A549 treated with RU486 at 1 μM for 4 hours (cell line): ENCODE results near the gene RINL. TPM values are rescaled to one million over a fixed set of nuclear protein-coding genes. Genes with fewer than 3 reads are reported as not detected.

Experiments
- total RNA-seq: library from RNA; stranded (reverse); fragments of 200-300 nt; extraction: Qiagen RNA extraction; gene quantifications from 5 replicates; pipeline ENCODE4 v1.2.3, GENCODE V29; 2022; ENCODE audit warnings: low read depth

RINL gene, protein sequence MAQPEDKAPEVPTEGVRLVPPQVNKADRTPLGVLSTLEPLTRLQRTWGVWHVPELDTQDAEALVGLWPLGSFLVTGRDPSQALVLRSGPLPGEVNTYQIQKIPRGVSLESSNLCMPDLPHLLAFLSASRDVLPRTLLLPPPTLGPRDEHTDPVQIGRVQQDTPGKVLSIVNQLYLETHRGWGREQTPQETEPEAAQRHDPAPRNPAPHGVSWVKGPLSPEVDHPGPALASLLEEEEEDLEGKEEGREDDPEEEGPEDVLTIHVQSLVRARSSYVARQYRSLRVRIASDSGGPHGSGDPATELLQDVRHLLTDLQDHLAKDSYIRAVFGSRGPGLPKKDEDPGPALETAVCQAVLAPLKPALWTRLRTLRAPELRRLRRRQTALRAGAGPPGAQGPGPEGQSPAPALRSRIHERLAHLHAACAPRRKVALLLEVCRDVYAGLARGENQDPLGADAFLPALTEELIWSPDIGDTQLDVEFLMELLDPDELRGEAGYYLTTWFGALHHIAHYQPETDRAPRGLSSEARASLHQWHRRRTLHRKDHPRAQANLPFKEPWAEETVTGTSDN
- 1.8 to 4.3 TPM (median 2.4 TPM) in 5 replicates for total RNA-seq

DNA sequence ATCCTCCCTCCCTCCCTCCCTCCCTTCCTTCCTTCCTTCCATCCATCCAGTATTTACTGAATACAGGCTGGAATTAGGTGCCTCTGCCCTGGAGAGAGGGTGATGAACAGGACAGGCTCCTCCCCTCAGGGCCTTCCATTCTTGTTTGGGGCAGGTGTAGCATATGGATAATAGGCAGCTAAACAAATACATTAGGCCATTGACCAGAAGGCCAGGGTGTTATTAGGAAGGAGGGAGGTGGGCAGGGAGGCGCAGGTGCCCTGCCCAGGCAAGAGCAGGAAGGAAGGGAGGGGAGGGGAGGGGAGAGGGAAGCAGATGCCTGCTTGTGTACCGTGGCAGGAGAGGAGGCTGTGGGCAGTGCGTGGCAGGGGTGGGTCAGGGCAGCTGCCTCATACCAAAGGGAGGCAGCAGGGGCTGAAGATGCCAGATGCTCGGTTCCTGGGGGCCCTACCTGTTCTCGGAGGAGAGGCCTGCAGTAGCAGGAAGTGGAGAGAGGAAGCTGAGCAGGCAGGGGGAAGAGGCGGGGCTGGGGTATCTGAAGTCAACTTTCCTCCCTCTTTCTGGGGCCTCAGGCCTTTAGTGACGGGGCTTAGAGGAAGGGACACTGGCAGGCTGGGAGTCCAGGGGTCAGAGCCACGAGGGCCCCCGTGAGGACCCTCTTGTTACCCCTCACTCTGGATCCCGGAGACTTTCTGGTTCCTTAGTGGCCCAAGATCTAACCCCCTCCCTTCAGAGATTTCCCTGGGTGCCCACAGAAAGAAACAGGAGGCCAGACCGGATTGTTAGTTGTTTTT is at the start of gene RINL:
Gene RINL (minus strand): TSS at position 495 of the 794 bp plus-strand sequence. CDS start 1,533 bp downstream, outside the sequence.

DNA sequence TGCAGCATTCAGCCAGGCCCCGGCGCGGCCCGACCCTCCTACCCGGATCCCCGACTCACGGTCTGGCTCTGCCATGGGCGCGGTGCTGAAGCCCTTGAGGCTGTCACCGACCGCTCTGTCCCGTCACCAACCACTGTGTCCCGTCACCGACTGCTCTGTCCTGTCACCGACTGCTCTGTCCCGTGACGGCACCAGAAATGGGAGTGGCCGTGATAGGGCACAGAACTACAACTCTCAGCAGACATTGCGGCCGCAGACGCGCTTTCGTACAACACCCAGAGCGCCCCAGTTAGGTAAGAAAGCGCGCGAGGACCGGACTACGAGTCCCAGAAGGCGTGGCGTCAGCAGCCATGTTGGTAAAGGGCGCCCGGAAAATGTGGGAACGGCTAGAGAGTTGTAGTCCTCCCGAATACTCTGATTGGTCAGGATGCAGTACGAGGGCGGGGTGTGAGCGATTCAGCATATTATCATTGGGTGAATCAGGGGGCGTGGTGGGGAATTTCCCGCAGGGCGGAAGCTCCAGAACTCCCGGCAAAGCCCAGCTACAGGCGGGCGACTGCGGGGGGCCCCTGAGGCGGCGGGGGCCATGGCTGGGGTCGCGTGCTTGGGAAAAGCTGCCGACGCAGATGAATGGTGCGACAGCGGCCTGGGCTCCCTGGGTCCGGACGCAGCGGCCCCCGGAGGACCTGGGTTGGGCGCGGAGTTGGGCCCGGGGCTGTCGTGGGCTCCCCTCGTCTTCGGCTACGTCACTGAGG is 21.5 kb upstream of the RINL start, which contains the start of the genes NFKBIB and SIRT2:
Gene NFKBIB (plus strand): TSS at position 523 of the 755 bp plus-strand sequence. CDS start 64 bp downstream, at position 587.
Gene SIRT2 (minus strand): TSS at position 172 of the 755 bp plus-strand sequence. CDS start 97 bp downstream, at position 75.

DNA sequence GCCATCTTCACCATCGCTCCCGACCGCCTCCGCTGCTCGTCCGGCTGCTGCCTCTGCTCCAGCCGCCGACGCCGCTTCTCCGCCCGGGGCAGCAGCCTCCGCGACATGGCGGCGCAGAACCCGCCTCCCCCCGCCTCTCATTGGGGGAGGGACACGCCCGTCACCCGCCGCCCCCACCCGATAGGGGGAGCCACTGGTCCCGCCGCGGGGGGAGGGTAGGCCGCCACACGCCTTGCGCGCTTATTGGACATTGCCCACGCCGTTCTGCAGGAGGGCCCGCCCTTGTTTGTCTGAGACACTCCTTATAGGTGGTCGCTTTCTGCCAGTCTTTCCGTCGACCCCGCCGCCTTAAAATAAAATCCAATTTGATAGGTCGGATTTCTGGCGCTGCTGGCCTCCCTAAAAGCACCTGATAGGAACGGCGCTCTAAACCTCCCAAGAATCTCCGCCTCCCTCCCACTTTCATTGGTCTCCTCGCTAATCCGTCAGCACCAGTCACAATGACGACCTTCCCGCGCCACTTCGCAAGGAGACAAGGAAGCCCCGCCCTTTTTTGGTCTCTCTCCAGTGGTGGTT is 28.1 kb downstream of the RINL start, which contains the start of gene HNRNPL:
Gene HNRNPL (minus strand): TSS at position 127 of the 576 bp plus-strand sequence. CDS start 20 bp downstream, at position 107.

Other genes starting within 250 kb of the RINL start
- gene ACTN4, start 230.6 kb downstream of the RINL start, total RNA-seq = 858 to 1,250 TPM (median 1,162 TPM) in 5 replicates
- 3.6 to 6.5 TPM (median 5.9 TPM) in 5 replicates for gene CAPN12, start 133.8 kb downstream of the RINL start, total RNA-seq
- gene LGALS7, start 104.8 kb downstream of the RINL start, total RNA-seq = 0.82 to 1.0 TPM in 2 of 5 replicates, not detected in the others
- 0.34 TPM in 1 of 5 replicates, not detected in the others for gene LGALS7B, start 89.1 kb downstream of the RINL start, total RNA-seq
- 0.30 to 1.8 TPM (median 0.78 TPM) in 5 replicates for gene LGALS4, start 65.3 kb downstream of the RINL start, total RNA-seq
- gene ECH1, start 46.5 kb downstream of the RINL start, total RNA-seq = 322 to 420 TPM (median 344 TPM) in 5 replicates
- gene HNRNPL, start 28.3 kb downstream of the RINL start, total RNA-seq = 346 to 375 TPM (median 352 TPM) in 5 replicates
- gene SIRT2, start 21.3 kb upstream of the RINL start, total RNA-seq = 30.9 to 39.0 TPM (median 35.8 TPM) in 5 replicates
- 64.6 to 117 TPM (median 111 TPM) in 5 replicates for gene NFKBIB, start 21.7 kb upstream of the RINL start, total RNA-seq
- gene CCER2, start 33.9 kb upstream of the RINL start, total RNA-seq = 0.60 to 1.0 TPM (median 0.77 TPM) in 5 replicates
- 47.0 to 60.3 TPM (median 55.3 TPM) in 5 replicates for gene SARS2, start 52.5 kb upstream of the RINL start, total RNA-seq
- gene MRPS12, start 52.7 kb upstream of the RINL start, total RNA-seq = 197 to 307 TPM (median 299 TPM) in 5 replicates
- 63.6 to 91.5 TPM (median 81.3 TPM) in 5 replicates for gene FBXO17, start 97.5 kb upstream of the RINL start, total RNA-seq
- 3.5 to 7.1 TPM (median 4.6 TPM) in 5 replicates for gene FBXO27, start 154.3 kb upstream of the RINL start, total RNA-seq
- 0.14 to 0.24 TPM (median 0.17 TPM) in 4 of 5 replicates, not detected in the other for gene ACP7, start 206.1 kb upstream of the RINL start, total RNA-seq
- 84.6 to 124 TPM (median 114 TPM) in 5 replicates for gene PAK4, start 247.5 kb upstream of the RINL start, total RNA-seq